Femur (tissue), 1 donor: Measurements from ENCODE around the gene SOX18.
A peak's percentile ranks its signal among the peaks of the same experiment; 100 is the strongest.
"Not testable (repeated sequence)": the region's sequence is repeated elsewhere in the genome, so short reads cannot be mapped to it uniquely, and the experiment has no call there.

Source experiments
- DNase-seq: peaks from one replicate; pipeline ENCODE4 v3.0.0-alpha.2; 2017

SOX18 gene

DNA sequence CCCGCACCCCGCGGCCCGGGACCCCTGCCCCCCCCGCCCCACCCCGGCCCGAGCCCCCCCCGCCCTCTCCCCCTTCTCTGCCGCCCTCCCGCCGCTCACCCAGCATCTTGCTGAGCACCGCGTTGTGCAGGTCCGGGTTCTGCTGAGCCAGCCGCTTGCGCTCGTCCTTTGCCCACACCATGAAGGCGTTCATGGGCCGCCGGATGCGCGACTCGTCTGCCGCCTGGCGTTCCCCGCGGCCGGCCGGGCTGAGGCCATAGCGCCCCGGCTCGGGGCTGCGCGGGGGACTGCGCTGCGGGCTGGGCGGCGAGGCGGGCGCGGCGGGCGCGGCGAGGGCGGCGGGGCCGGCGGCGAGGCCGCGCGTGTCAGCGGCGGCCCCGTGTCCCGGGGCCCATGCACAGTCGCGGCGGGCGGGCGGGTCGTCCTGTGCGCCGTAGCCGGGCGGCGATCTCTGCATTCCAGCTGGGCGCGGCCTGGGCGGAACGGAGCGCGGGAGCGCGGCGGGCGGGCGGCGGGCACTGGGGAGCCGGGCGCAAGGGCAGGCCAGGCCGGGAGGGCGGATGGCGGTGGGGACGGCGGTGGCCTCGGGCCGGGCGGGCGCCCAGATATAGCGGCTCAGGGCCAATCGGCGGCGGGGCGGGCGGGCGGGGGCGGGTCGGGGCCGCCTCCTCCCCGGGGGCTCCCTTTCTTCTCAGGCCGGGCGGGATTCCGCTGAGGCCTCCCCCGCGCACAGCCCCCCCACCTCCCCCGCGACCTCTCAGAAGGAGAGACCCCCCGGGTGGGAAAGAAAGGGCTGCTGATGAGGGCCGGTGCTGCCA is at the start of gene SOX18:
SOX18 (minus strand) TSS at position 580 of the 818 bp plus-strand sequence; CDS start at position 457, 123 bp downstream.
- peak; percentile 49 for DNase-seq

DNA sequence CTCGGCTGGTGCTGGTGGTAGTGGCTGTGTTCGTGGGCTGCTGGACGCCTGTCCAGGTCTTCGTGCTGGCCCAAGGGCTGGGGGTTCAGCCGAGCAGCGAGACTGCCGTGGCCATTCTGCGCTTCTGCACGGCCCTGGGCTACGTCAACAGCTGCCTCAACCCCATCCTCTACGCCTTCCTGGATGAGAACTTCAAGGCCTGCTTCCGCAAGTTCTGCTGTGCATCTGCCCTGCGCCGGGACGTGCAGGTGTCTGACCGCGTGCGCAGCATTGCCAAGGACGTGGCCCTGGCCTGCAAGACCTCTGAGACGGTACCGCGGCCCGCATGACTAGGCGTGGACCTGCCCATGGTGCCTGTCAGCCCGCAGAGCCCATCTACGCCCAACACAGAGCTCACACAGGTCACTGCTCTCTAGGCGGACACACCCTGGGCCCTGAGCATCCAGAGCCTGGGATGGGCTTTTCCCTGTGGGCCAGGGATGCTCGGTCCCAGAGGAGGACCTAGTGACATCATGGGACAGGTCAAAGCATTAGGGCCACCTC is 49.1 kb upstream of the SOX18 start:
- DNase-seq: no peak

DNA sequence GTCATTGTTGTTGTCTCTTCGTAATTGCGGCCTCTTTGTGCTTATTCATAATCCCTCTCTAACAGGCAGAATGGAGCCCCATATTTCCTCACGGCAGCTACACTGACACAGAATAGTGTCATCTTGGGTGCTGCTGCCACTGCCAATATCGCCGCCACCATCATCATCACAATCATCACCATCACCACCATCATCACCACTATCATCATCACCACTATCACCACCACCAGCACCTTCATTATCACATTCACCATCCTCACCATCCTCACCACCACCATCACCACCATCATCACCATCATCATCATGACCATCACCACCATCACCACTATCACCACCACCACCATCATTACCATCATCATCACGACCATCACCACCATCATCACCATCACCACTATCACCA is 47.1 kb upstream of the SOX18 start:
- DNase-seq: no peak

DNA sequence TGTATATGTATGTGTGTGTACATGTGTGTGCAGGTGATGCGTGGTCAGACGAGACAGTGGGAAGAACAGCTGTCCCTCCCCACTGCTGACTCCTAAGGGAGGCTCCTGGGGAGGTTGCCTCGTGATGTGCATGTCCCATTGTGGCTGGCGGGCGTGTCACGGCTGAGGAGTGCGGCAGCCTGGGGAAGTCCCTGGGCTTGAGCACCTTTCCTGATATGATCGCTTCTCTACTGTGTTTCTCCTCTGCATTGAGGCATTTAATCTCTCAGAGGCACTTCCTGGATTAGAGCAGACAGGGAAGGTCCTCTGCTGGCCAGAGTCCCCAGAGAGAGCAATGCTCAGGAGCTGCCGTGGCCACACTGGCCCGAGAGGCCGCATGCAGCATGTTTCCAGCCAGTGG is 46.5 kb upstream of the SOX18 start:
- DNase-seq: no peak

DNA sequence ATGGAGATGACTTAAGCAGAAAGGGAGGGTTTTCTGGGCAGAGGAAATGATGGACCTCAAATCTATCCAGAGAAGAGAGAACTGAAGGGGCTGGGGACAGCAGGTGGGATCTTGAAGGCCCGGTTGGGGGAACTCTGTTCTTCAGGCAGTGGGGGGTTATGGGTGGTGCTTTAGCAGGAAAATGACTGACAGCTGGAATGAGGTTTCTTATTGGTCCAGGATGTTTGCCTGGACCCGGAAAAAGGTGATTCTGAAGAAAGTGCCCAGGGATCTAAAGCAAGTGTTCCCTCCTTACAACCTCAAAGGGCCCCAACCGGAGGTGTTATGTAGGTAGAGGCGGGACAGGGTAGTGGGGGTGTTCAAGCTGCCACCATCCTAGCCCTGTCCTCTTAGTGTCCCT is 46.0 kb upstream of the SOX18 start:
- DNase-seq: no peak

DNA sequence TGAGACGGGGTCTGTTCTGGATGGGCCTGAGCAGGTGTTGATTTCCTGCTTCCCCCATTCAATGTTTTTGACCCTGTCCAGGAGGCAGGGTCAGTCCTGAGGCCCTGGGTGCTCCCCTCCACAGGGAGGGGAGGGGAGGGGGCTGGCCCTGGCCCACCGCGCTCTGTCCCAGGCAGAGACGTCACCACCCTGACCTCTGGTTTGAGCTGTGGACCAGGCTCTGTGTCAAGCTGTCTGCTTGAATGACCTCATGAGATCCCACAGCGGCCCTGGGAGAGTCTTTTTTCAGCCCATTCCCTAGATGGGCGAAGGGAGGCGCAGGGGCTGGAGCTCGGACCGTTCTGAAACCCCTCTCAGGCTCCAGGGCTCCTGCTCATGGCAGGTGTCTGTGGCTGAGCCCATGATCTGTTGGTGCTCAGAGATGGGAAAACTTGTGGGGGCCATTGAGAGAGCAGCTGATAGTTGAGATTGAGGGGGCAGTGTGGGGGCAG is 43.6 kb upstream of the SOX18 start:
- no peak for DNase-seq

DNA sequence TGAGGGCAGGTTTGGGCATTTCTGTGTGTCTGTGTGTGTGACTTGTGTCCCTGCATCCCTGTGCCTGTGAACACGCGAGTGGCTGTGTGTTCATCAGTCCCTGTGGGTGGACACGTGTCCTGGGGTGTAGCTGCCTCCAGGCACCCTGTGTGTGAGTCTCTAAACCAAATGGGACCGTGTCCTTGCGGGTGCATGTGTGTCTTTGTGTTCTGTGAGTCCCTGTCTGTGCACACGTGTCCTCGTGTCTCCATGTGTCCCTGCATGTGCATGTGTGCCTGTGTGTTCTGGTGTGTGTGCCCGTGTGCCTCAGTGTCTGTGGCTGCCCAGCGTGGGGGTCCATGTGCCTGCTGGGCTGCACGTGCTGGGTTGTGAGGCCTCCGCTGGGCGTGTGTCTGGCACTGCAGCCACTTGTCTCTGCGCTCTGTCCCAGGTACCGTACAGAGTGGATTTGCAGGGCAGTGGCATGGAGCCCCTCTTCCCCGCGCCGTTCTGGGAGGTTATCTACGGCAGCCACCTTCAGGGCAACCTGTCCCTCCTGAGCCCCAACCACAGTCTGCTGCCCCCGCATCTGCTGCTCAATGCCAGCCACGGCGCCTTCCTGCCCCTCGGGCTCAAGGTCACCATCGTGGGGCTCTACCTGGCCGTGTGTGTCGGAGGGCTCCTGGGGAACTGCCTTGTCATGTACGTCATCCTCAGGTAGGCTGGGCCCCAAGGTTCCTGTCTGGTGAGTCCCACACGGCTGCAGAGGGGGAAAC is 43.0 kb upstream of the SOX18 start:
- no peak for DNase-seq

DNA sequence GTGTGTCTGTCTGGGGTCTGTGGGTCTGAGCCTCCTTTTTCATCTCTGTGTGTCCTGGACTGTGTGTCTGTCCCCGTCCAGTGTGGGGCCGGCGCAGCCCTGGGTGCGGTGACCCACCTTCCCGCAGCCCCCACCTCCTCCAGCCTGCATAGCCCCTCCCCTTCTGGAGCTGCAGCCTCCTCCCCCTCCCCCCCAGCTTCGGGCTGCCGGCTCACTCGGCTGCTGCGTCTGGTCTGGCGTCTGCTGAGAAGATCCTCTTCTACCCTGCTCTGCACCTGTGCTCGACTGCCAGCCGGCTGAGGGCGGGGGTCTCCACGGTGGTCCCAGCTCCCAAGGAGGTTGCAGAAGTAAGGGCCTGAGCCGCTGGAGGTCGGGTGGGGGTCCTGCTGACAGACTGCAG is 42.3 kb upstream of the SOX18 start:
- no peak for DNase-seq

DNA sequence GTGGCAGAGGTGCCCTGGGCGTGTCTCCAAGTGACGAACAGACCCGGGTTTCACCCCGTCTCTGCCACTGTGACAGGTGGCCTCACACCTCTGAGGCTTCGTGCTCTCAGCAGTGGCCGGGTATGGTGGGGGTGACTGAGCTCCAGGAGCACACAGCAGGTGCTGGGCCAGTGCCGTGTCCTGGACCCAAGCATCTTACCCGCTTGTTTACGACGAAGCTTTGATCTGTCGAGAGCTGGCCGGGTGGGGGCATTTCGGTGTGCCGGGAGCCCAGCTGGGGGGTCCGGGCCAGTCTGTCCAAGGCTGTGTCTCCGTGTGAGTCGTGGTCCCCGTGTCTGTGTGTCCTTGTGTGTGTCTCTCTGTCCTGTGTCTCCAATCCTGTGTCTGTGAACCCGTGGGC is 41.9 kb upstream of the SOX18 start:
- no peak for DNase-seq

DNA sequence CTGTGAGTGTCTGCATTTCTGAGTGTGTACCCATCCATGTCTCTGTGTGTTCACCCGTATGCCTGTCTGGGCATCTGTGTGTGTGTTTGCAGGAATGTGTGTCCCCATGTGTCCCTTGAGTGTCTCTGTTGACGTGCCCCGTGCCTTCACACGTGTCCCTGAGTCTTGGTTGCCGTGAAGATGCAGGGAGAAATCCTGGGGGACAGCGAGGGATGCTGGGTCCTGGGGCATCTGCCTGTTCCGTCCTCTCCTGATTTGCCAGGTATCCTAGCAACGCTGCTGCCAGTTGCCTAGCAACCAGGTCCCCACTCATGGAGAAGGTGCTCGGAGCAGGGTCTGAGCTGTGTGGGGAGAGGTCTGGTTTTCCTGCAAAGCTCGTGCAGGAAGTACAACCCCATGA is 40.7 kb upstream of the SOX18 start:
- no peak for DNase-seq

DNA sequence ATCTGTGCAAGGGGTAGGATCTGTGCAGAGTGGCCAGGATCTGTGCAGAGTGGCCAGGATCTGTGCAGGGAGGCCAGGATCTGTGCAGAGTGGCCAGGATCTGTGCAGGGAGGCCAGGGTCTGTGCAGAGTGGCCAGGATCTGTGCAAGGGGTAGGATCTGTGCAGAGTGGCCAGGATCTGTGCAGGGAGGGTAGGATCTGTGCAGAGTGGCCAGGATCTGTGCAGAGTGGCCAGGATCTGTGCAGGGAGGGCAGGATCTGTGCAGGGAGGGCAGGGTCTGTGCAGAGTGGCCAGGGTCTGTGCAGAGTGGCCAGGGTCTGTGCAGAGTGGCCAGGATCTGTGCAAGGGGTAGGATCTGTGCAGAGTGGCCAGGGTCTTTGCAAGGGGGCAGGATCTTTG is 39.1 kb upstream of the SOX18 start:
- DNase-seq: not testable (repeated sequence)

DNA sequence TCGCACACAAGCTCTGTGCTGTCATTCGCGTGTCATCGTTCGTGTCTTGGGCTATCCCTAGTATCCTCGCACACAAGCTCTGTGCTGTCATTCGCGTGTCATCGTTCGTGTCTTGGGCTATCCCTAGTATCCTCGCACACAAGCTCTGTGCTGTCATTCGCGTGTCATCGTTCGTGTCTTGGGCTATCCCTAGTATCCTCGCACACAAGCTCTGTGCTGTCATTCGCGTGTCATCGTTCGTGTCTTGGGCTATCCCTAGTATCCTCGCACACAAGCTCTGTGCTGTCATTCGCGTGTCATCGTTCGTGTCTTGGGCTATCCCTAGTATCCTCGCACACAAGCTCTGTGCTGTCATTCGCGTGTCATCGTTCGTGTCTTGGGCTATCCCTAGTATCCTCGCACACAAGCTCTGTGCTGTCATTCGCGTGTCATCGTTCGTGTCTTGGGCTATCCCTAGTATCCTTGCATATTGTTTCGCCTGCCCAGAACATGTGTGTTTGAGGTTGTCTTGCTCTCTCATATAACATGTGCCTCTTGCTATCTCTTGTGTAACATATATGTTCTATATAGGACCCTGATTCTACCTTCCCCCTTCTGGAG is 37.9 kb upstream of the SOX18 start:
- DNase-seq: not testable (repeated sequence)

DNA sequence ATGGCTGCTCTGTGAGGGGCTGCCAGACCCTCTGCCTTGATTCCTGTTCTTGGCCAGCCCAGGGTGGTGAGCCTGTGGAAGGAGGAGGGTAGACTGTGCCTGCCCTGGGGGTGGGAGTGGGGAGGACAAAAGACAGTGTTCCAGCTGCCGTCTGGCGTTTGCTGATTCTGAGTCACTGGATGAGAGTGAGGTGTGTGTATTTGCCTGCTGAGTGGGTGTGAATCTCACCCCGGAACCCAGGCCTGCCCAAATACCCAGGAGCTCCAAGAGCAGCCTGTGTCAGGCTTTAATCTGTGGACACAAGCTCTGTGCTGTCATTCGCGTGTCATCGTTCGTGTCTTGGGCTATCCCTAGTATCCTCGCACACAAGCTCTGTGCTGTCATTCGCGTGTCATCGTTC is 37.4 kb upstream of the SOX18 start:
- no peak for DNase-seq

DNA sequence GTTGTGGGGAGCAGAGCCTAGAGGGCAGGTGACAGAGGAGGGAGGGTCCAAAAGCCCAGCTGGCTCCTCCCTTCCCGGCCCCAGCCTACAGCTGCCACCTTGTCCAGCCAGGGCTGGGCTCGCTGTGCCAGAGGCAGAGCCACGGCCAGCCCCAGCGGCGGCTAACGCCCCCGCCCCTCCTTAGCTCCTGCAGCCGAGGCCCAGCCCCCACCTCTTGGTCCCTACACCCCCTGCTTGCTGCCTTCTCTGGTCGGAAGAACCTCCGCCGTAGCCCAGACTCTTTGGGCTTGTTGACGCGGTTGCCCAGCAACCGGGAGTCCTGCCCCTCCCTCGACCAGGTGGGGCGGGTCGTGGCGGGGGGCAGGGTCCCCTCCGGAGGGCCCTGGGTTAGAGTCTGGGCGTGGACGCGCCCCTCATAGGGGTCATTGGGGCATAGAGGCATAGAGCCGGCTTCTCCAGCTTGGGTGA is 35.3 kb upstream of the SOX18 start:
- DNase-seq: no peak

DNA sequence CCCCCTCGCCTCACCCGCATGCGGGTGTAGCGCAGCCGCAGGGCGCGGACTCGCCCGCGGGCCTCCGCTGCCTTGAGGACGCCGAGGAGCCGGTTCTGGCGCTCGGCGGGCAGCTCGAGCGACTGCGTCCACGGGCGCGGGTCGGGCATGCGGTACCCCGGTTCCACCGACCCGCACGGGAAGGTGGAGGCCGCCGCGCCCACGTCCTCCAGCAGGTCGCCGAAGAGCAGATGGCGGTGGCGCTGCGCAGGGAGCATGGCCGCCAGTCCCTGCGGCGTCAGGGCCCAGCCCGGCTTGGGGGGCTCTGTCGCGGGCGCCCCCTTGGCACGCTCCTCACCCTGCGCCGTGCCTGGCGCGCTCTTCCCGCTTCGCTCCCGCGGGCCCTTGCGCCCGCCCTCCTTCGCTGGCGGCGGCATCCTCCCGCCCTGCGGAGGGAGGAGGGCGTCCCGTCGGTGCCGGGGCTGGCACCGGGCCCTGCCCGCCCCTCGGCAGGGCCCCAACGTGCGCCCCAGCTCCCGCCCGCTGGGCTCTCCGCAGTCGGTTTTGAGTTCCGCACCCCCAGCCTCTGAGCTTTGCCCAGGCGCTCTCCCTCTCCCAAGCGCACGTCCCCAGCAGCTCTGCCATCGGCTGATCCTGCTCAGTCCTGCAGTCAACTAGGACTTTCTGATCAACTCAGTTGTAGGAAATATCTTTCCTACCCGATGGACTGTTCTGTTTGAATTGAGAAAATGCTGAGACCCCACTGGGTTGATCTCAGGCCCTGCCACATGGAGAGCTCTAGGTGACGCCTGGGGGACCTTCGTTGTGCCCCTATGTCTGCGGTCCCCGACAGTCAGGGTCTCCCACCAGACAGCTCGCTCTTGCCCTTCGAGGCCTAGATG is 34.6 kb upstream of the SOX18 start, which contains the start of gene LKAAEAR1:
LKAAEAR1 (minus strand) TSS at position 595 of the 881 bp plus-strand sequence; CDS start at position 416, 179 bp downstream.
- DNase-seq: no peak

DNA sequence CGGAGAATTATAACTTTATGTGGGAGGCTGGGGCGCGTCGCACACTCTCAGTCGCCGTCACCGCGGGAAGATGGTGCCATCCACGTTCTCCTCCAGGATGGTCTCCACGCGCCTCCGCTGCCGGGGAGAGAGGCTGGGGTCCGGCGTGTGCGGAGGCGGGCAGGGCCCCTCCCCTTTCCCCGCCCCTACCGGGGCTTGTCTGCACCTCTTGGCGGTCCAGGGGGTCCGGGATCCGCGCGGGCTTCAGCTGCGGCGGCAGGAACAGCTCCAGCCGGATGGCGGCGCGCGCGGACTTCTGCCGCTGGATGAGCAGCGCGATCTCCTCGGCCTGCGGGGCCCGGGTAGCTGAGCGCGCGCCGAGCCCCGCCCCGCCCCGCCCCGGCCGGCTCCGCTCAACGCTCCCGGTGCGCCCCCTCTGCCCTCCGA is 34.0 kb upstream of the SOX18 start:
- DNase-seq: peak; percentile 82

DNA sequence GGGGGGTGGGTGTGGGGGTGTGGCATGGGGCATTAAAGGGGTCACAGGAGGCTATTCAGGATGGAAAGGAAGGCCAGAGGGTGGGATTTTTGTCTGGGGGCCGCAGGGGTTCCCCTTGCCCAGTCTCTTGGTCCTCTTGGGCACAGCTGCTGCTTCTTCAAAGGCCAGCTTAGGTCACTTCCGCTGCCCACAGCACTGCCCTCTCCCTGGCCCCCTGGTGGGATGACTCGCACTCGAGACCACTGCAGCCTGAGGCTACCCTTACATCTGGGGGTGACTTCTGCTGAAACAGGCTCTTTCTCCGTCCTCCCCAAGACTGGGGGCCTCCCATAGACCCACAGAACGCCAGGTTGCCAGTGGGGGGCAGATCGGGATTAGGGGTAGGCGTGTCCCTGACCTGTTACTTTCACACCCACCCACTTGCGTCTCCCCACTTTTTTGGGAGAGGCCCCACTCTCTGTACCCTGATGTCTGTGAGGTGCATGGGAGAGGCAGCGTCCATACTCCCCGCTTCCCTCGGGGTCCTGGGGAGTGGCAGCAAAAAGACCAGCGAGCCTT is 33.5 kb upstream of the SOX18 start:
- DNase-seq: no peak

DNA sequence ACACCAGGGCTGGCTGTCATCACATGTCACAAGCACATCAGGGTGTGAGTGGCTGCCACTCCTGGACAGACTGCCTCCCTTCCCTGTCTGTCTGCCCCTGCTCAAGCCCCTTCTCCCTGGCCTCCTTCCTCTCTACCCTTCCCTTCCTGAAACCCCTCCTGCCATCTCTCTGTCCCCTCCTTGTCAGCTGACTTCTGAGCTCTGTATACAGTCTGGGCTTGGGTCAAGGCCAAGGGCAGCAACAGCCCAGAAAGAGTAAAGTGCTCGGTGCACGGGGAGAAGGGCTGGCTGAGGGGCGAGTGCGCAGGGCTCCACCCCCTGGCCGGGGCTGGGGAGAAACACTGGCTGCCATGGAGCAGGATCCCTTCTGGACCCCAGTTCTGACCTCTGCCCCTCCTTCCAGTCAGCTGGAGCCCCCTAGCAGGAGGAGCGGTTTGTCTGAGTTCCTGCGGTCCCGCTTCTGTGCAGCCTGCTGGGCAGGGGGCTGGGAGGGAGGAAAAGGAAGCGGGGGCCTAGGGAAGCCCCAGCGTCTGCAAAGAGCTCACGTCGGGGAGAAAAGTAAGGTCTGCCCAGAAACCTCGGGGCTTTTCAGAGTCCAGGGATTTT is 32.8 kb upstream of the SOX18 start:
- DNase-seq: peak; percentile 34

DNA sequence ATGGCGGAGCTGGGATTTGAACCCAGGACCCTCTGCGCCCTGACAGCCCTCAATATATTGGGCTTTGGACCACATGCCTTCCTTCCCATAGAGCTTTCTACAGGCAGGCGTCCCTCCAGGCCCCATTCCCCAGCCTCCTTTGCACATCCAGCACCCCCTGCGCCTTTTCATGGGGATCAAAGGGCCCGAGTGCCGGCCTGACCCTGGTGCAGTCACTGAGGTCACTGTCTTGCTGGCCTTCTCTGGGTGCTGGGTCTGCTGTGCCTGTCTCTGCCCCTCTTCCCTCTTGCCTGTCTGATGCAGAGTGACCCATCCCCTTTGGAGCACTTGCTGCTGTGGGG is 32.2 kb upstream of the SOX18 start:
- no peak for DNase-seq

DNA sequence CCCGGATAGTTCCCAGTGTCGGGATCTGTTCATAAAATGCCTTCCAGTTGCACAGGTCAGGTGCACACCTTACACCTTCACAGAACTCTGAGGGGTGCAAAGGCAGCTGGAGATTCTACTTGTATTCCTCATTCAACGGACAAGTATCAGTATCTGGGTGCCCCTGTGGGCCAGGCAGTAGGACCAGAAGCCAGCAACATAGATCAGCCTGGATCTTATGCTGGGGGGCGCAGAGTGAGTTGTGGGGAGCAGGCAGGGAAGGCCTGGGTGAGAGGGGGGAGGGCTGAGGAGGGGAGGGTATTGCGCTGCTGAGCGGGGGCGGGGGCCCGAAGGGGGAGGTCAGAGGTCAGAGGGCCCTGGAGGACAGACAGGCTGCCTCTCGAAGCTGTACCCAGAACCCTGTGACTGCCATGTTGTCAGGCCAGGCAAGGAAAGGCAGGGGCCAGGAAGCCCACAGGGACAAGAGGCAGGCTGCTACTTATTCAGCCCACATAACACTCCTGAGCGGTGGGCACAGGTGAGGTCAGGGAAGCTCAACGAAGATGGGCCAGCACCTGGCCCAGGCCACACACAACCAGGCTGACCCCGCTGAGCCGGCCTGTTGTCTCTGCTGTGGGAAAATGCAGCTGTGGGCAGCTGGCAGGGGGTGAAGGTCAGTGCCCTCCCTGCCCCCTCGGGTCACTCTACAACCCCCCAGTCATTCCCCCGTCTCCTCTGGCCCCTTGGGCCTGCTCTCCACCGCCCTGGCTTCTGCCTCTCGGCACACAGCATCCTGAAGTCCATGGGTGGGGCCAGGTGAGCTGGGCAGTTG is 31.6 kb upstream of the SOX18 start:
- DNase-seq: no peak
